Ectodermal cell (in vitro differentiated cells): ENCODE measurements around the gene TBC1D21.
"Not testable (repeated sequence)": the region's sequence is repeated elsewhere in the genome, so short reads cannot be mapped to it uniquely, and the experiment has no call there.

ENCODE experiments used
- H3K27ac ChIP-seq: 2 replicates; pipeline ENCODE4 v1.7.0; 2013; ENCODE audit warnings: mild to moderate bottlenecking, low read depth, low read length; ENCODE audit not compliant: insufficient read depth, poor library complexity, severe bottlenecking
- H3K27me3 ChIP-seq: 2 replicates; pipeline ENCODE4 v1.7.0; 2013; ENCODE audit warnings: mild to moderate bottlenecking, low read length; ENCODE audit not compliant: insufficient read depth, control insufficient read depth, poor library complexity, severe bottlenecking
- H3K36me3 ChIP-seq: one replicate; pipeline ENCODE4 v1.7.0; 2013; ENCODE audit warnings: low read length; ENCODE audit not compliant: control insufficient read depth, insufficient read depth
- H3K4me1 ChIP-seq: one replicate; pipeline ENCODE4 v1.7.0; 2013; ENCODE audit warnings: low read length; ENCODE audit not compliant: control insufficient read depth, insufficient read depth
- H3K4me3 ChIP-seq: 2 replicates; pipeline ENCODE4 v1.7.0; 2013; ENCODE audit warnings: low read depth, low read length, control low read depth; ENCODE audit not compliant: insufficient read depth
- H3K9me3 ChIP-seq: 2 replicates; pipeline ENCODE4 v1.7.0; 2013; ENCODE audit warnings: mild to moderate bottlenecking, low read length, moderate library complexity; ENCODE audit not compliant: control insufficient read depth
- WGBS, 2 experiments: methylation state at CpG; one replicate each; pipeline ENCODE4 v1.1.7; 2013; ENCODE audit warnings: missing lambda C conversion rate in 2 of 2; 5-methylcytosine and 5-hydroxymethylcytosine counted together

Gene TBC1D21

GRCh38 chr15:73937726-73938125 lies 64.4 kb downstream of the TBC1D21 start:
- H3K9me3 ChIP-seq = no peaks in the 10 kb centered on the region
- 95 to 96% methylated on average over 11 of the region's 11 CpGs for WGBS, 2 experiments
- peaks cover 31% of the 10 kb centered on the region for H3K4me1 ChIP-seq
- no peak overlapping the region for H3K4me3 ChIP-seq
- no peak overlapping the region for H3K27ac ChIP-seq
- no peaks in the 10 kb centered on the region for H3K36me3 ChIP-seq
- no peaks in the 10 kb centered on the region for H3K27me3 ChIP-seq

DNA sequence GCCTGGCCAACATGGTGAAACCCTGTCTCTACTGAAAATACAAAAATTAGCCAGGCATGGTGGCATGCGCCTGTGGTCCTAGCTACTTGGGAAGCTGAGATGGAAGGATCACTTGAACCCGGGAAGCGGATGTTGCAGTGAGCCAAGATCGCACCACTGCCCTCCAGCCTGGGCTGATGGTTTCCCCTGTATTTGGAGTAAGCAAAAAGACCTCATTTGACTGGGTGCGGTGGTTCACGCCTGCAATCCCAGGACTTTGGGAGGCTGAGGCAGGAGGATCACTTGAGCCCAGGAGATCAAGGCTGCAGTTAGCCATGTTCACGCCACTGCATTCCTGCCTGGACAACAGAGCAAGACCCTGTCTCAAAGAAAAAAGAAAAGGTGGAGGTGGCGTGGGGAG lies 65.2 kb downstream of the TBC1D21 start:
- not testable (repeated sequence) for H3K9me3 ChIP-seq, H3K27me3 ChIP-seq, H3K4me3 ChIP-seq, H3K27ac ChIP-seq, H3K36me3 ChIP-seq
- WGBS, 2 experiments = 95% methylated on average over 8 of the region's 8 CpGs
- peaks cover 31% of the 10 kb centered on the region for H3K4me1 ChIP-seq
